GM18520 (cell line): Measurements from ENCODE around the gene PPP1R1B.

Experiments
- ATAC-seq: cut with Tn5 transposase; IDR thresholded peaks from one replicate; pipeline ENCODE4 v1.9.1; 2021; ENCODE audit not compliant: unreplicated experiment

PPP1R1B gene

DNA sequence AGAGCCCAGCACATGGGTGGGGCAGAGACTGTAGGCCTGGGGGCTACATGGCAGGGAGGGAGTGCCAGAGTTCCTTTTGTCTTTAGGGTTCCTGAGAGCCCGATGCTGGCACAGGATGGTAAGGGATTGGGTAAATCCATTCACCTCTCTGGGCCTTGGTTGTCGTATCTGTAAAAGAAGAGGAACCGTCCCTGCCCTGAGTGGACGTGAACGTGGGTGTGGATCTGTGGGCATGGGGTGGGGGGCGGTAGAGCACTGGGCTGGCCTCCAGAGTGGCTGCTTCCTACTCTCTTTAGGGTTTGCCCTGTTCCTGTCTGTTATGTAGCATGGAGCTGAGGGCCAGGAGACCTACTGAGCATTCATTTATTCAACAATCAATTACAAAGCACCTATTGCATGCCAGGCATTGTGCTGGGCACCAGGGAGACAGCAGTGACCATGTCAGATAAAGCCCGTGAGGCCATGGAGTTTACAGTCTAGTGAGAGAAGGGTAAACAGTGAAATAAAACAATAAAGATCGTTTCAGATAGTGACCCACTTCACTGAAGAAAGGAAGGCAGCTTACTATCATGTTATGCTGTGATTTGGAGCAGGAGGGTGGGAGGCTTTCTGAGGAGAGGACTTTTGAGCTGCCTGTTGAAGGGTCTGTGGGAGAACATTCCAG, 25.3 kb downstream of the PPP1R1B start:
- no peak for ATAC-seq

DNA sequence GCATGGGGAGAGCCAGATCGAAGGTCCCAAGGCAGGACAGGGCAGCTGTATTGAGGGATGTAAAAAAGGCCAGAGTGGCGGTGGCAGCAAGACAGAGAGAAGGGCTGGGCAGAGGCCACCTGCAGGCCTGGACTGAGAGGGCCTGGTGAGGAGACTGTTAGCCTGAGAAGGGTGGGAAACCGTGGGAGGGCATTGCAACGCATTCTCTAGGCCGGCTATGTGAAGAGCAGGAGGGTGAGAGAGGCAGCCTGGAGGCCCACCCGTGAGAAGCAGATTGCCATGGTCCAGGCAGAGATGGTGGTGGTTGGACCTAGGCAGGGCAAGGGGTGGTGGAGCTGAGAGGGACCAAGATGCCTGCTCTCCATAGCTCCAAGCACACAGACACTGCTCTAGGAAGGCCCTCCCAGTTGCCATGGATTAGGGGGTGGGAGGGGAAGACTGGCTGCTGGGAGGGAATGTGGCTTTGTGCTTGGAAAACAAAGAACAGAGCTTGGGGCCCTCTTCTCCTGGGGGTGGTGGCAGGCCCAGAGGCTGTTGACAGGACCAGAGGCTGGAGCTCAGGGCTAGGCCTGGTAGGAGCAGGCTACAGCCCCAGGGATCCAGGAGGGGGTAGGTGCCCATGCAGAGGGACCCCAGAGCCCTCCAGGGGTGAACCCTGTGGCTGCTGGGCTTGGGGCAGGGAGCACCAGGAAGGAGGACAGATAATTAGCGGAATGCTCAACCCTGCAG, 26.0 kb downstream of the PPP1R1B start:
- no peak for ATAC-seq

DNA sequence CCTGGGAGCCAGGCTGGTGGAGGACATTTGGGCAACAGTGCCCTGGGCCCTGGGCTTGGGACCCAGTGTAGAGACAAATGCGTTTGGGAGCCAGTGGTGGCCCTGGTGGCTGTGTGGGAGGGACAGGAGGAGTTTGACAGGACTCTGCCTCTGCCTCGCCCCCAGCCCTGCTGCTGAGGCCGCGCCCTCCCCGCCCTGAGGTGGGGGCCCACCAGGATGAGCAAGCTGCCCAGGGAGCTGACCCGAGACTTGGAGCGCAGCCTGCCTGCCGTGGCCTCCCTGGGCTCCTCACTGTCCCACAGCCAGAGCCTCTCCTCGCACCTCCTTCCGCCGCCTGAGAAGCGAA, 26.5 kb downstream of the PPP1R1B start:
- ATAC-seq: no peak

DNA sequence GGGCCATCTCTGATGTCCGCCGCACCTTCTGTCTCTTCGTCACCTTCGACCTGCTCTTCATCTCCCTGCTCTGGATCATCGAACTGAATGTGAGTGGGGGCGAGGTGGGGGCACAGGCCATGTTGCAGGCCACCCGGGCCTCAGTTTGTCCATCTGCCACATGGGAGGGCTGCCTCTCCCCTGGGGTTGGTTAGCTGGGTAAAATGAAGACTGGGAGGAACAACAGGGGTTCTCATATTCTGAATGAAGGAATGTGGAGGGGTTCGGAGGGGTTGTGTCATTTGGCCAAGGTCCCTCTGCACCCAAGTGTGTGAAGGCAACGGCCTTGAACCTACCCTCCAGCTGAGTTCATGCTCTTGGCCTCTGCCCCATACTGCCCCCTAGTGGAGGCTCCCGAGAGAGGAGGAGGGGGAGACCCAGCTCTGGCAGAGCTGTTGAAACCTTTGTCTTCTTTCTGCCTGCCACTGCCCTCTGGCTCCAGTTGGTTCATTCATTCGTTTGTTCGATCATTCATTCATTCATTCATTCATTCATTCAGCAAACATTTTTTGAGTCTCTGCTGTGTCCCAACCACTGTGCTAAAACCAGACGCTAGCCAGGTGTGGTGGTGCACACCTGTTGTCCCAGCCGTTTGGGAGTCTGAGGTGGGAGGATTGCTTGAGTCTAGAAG, 27.0 kb downstream of the PPP1R1B start:
- ATAC-seq: no peak

DNA sequence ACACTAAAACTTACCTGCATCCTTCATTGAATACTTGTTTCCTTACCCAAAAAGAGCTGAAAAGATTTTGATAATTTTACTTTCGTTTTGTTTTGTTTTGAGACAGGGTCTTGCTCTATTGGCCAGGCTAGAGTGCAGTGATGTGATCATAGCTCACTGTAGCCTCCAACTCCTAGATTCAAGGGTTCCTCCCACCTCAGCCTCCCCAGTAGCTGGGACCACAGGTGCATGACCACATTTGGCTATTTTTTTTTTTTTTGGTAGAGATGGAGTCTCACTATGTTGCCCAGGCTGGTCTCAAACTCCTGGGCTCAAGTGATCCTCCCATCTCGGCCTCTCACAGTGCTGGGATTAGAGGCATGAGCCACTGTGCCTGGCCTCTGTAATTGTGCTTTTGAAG, 28.4 kb downstream of the PPP1R1B start:
- ATAC-seq: no peak

DNA sequence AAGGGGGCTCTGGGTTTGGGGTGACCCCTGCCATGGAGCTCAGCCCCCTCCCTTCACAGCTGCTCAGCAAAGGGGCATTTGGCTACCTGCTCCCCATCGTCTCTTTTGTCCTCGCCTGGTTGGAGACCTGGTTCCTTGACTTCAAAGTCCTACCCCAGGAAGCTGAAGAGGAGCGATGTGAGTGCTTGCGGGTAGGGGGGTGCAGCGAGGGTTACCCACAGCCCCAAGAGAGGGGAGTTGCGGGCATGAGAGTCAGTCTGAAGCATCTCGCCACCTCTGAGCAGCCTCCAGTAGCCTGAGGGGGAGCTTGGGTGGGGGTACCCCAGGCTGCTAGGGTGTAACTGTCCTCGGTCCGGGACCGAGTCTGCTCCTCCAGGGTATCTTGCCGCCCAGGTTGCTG, 31.6 kb downstream of the PPP1R1B start:
- ATAC-seq: no peak

DNA sequence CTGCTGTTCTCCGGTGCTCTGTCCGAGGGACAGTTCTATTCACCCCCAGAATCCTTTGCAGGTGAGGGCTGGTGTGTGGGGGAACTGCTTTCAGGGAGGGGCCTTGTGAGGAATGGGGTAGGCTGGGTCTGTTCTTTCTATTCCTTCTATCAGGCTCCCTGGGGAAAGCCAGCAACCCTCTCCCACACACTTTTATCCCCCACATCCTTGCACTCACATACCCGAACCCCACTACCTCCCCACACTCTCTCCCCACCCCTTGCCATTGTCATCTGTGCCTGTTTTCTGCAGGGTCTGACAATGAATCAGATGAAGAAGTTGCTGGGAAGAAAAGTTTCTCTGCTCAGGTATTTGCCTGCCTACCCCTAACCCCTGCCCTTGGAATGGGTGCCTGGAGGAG, 32.0 kb downstream of the PPP1R1B start:
- no peak for ATAC-seq

DNA sequence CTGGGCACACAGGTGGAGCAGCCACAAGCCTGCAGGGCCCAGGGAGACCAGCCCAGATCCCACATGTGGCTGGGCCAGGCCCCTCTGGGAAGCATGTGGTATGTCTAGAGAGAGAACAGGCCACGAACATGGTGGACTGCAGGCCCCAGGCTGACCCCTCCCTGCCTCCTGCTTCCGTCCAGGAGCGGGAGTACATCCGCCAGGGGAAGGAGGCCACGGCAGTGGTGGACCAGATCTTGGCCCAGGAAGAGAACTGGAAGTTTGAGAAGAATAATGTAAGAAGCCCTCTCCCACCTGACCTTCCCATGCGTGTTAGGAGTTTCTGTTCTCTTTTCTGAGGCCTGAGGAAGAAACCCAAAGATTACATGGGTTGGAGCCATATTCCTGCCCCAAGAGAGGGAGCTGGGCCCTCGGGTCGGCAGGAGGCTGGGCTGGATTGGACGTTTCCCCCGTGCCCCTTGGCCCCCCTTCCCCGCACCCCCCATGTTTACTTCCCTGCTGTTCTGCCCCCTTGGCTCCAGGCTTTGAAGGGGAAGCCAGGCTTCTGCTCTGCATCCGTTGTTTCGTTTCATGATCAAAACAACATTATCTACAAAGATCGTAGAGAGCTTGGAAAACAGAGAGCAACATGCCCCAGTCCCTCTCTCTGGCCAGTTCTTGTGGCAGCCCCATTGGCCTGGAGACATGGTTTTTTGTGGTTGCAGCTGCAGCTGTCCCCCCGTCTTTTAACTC, 32.7 kb downstream of the PPP1R1B start:
- ATAC-seq: no peak

DNA sequence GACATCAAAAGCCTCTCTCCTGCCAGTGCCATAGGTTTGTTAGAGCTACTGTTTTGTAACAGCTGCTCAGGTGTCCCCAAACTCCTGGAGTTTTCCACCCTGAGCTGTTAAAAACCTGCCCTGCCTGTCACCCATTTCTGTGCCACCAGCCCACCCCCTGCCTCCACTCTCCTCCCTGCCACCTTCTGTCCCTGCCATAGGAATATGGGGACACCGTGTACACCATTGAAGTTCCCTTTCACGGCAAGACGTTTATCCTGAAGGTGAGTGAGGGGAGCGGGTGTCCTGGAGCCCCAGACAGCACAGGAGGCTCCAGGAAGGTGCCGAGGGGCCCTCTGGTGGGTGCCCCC, 33.2 kb downstream of the PPP1R1B start:
- no peak for ATAC-seq

DNA sequence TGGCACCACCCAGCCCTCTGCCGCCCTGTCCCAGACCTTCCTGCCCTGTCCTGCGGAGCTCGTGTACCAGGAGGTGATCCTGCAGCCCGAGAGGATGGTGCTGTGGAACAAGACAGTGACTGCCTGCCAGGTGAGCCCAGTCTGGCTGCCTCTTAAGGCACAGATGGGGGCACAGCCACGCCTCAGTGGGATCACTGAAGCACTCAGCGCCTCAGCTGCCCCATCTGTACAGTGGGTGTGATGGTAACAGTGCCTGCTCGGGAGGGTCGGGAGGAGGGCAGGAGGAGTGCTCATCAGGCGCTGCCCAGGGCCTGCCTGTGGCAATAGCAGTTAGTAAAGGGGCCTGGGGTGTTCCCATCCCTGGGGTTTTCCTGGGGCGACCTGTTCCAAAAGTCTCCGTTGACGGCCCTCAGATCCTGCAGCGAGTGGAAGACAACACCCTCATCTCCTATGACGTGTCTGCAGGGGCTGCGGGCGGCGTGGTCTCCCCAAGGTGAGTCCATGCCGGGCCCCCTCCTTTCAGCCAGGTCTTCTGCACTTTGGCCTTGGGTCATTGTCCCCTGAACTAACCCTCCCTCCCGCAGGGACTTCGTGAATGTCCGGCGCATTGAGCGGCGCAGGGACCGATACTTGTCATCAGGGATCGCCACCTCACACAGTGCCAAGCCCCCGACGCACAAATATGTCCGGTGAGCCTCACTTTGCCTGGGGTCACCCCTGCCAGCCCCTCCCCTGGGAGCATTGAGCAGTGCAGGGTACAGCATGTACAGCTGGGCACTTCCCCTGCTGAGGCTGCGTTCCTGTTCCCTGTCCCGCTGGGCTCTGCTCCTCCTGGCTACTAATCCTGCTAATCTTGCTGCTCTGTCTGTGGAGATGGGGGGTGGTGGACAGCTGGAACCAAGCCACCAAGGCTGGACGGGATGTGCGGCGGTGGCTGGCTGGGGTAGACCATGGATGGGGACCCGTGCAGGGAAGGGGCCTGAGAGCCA, 33.9 kb downstream of the PPP1R1B start:
- ATAC-seq: no peak

DNA sequence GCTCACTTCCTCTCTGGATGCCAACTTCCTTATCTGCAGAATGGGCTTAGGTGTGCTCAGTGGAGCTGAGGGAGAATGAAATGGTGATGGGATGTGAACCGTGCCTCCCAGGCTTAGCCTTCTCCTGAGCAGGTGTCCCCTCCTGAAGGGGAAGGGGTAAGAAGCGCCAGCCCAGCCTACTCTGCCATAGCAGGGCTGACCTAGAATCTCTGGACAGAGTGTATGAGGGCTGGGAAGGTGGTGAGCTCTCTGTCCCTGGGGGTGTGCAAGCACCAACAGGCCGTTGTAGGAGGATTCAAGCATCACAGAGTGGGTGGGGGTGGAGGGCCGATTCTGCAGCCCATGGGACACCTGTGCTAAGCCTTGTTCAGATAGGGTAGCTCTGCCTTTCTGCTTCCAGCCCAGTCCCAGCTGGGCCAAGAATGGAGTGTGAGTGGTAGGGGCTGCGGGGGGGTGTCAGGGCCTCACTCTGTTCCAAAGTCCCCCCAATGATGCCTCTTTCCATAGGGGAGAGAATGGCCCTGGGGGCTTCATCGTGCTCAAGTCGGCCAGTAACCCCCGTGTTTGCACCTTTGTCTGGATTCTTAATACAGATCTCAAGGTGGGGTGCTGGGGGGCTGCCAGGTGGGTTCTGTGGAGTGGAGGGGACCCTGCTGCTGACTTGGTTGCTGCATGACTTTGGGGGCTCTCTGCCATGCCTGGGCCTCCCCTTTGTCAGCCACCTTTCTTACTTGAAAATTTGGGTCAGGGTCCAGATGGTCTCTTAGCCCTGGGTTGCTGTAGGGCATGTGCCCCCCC, 35.2 kb downstream of the PPP1R1B start:
- ATAC-seq: no peak

DNA sequence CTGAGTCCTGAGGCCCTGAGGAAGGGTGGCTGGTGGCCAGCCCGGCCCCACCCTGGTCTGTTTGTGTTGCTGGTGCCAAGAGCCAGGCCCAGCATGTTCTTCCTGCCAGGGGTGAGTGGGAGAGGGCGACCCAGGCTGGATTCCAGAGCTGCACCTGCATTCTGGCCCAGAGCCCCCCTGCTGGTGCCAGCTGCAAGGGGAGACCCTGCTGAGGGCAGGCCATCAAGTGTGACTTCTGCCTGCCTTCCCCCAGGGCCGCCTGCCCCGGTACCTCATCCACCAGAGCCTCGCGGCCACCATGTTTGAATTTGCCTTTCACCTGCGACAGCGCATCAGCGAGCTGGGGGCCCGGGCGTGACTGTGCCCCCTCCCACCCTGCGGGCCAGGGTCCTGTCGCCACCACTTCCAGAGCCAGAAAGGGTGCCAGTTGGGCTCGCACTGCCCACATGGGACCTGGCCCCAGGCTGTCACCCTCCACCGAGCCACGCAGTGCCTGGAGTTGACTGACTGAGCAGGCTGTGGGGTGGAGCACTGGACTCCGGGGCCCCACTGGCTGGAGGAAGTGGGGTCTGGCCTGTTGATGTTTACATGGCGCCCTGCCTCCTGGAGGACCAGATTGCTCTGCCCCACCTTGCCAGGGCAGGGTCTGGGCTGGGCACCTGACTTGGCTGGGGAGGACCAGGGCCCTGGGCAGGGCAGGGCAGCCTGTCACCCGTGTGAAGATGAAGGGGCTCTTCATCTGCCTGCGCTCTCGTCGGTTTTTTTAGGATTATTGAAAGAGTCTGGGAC, 36.0 kb downstream of the PPP1R1B start:
- ATAC-seq: no peak

DNA sequence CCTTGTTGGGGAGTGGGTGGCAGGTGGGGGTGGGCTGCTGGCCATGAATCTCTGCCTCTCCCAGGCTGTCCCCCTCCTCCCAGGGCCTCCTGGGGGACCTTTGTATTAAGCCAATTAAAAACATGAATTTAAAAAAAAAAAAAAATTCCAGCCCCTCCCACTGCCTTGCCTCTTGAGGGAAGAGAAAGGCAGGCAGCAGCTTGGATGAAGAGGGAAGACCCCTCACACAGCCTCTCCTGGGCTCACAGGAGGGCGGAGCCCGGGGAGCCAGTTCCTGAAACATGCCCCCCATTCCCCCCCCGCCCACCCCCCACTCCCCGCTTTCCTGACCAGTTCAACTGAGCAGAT, 36.6 kb downstream of the PPP1R1B start:
- no peak for ATAC-seq

DNA sequence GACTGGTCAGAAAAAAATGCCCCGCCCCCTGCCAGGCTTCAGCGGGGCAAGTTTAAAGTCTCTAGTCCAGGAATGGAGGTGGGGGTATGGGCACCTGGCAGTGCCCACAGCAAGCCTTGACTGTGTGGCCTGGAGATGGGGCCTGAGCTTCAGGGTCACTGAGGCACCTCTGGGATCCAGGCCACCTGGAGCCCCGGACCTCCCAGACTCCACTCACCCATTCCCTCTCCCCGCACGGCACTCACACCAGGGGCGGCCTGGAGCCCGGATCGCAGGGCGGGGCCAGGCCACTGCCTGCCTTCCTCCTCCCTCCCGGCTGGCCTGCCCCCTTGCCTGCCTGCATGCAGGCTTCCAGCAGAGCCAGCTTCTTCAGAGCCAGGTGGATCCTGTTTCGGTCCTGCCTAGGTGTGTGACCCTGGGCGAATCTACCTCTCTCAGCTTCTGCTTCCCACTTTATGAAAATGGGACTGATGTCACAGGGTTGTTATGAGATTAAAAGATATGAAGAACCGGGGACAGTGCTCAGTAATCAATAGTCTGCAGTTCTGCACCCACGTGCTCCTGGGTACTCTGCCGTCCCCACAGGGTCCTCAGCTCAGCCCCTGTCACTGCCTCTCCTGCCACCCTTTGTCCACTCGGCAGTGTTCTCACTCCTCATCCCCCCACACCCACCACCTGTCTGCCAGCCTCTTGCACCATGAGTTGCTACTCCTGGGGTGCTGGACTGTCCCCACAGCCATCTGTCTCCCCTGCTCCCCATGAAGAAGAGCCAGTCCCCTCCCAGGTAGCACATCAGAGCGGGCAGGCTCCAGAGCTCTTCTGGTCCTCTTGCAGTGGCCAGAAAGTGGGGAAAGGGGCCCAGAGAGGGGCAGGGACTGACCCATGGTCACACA, 37.2 kb downstream of the PPP1R1B start:
- ATAC-seq: no peak

DNA sequence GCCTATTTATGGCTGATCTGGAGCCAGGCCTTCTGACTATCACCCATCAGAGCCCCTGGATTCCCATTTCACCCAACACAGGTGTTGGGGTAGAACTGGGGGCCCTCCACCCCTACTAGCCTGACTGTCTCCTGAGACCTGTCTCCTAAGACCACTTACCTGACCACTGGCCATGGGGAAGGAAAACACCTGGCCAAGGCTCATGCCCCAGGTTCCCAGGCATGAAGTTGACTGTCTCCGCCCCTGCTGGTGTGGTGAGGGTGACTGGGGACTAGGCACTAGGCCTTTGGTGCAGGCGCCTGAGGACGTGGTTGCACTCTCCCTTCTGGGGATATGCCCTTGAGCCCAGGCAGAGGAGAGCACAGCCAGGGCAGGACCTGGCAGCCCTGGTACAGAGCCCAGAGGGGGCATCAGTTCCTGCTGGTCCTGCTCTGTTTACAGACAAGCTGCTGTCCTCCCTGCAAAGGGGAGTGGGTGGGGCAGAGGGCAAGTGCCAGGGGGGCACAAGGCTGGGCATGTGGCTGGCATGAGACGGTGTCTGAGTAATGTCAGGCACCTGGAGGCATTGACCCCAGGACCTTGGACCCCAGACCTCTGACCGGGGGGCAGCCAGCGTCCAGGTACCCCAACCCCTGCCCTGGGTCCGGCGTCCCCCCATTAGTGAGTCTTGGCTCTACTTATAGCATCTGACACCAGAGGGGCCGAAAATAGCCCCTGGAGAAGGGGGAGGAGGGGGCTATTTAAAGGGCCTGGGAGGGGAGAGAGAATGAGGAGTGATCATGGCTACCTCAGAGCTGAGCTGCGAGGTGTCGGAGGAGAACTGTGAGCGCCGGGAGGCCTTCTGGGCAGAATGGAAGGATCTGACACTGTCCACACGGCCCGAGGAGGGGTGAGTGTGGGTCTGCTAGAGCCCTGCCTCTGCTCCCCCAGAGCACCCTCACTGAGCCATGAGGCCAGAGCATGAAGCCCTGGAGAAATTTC, 38.1 kb downstream of the PPP1R1B start, which contains the start of gene TCAP:
TSS of gene TCAP (plus strand) at position 769 of the 981 bp plus-strand sequence. CDS start at position 780, 11 bp downstream.
- no peak for ATAC-seq

DNA sequence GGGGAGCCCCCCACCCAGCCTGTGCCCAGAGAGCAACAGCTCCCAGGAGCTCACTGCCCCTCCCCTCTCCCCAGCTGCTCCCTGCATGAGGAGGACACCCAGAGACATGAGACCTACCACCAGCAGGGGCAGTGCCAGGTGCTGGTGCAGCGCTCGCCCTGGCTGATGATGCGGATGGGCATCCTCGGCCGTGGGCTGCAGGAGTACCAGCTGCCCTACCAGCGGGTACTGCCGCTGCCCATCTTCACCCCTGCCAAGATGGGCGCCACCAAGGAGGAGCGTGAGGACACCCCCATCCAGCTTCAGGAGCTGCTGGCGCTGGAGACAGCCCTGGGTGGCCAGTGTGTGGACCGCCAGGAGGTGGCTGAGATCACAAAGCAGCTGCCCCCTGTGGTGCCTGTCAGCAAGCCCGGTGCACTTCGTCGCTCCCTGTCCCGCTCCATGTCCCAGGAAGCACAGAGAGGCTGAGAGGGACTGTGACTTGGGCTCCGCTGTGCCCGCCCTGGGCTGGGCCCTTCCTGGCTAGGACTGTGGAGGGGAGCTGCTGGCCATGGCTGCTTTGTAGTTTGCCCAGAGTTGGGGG, 39.0 kb downstream of the PPP1R1B start:
- no peak for ATAC-seq

DNA sequence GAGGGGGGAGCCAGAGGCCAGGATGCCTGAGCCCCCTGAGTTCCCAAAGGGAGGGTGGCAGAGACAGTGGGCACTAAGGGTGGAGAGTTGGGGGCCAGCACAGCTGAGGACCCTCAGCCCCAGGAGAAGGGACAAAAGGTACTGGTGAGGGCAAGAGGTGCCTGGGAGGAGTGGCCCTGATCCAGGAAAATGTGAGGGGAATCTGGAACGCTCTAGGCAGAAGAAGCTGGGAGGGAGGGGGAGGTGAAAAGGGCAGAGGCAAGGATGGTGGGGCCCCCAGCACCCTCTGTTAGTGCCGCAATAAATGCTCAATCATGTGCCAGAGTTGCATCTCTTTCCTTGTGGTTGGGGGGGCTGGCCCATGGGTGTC, 39.5 kb downstream of the PPP1R1B start:
- no peak for ATAC-seq
